GM10847 (cell line): ENCODE results near the gene KCNJ3.

Source experiments
- POLR2A ChIP-seq: IDR thresholded peaks from 2 replicates; pipeline ENCODE4 v1.6.1; 2011; ENCODE audit not compliant: insufficient read length; ENCODE audit errors: extremely low read depth

The KCNJ3 gene

DNA sequence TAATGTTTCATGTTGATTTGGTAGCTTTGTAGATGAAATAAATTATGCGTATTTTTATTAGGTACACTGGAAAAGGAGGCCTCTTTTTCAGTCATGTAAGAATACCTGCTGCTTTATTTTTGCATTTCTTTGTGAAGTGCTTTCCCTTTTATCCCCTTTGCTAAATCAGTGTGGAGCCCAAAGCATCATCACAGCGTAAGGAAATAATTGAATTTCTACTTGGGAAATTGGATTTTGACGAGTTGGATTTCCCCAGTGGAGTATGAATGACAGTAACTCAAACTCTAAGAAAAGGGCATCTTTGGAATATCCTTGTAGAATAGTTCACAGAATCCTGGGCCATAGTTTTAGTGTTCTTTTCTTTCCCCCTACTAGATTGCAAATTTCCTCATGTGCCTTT is 97.2 kb downstream of the KCNJ3 start:
- no peak for TF ChIP-seq POLR2A

- TF ChIP-seq POLR2A = no peak
These were observed 106.0 kb downstream of the KCNJ3 start for GRCh38 chr2:154804451-154804850.

DNA sequence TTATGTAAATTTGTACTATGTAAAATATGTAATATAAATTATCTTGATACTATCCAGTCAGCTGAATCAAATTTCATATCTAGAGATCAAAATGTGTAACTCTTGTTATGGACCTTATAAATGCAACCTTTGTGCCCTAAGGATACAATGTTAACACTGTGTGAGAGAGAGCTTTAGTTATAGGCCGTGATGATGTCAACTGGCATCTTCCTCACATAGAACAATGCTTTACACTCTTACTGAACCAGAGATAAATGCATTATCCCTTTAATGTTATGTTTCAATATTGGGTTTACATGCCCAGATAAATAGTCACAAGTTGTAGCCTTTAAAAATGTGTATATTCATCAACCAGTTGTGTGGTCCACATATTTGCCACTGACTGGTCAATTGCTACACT is 115.1 kb downstream of the KCNJ3 start:
- no peak for TF ChIP-seq POLR2A

GRCh38 chr2:154814856-154815255 is 116.4 kb downstream of the KCNJ3 start:
- no peak for TF ChIP-seq POLR2A

DNA sequence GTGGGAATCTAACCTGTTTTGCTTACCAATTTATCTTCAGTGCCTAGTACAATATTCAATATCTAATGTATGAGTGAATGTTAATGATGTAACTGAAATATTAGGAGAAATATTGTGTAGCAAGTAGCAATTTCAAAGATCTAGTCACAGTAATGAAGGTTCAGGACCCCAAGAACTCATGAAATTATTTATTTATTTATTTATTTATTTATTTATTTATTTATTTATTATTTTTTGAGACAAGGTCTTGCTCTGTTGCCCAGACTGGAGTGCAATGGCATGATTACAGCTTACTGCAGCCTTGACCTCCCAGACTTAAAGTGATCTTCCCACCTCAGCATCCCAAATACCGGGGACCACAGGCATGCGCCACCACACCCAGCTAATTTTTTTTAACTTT is 126.9 kb downstream of the KCNJ3 start:
- TF ChIP-seq POLR2A = no peak

DNA sequence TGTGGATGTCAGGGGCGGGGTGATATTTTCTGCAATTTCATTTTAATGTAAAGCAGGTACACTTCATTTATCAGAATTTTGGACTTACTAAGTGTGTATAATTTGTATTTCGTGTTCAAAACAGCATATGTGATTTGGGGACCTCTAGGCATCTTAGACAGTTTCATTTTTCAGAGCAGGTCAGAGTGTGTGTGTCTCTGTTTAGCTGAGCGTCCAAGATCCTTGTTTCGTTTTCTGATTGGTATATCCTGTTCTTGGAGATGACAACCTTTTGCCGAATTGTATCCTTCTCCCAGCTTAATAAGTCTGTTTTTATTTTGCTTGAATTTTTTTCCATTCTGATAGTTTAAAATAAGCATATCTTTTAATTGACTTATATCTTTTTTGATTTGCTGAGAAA is 128.3 kb downstream of the KCNJ3 start:
- TF ChIP-seq POLR2A = no peak

- TF ChIP-seq POLR2A = no peak
These were observed 128.8 kb downstream of the KCNJ3 start for GRCh38 chr2:154827286-154827685.

DNA sequence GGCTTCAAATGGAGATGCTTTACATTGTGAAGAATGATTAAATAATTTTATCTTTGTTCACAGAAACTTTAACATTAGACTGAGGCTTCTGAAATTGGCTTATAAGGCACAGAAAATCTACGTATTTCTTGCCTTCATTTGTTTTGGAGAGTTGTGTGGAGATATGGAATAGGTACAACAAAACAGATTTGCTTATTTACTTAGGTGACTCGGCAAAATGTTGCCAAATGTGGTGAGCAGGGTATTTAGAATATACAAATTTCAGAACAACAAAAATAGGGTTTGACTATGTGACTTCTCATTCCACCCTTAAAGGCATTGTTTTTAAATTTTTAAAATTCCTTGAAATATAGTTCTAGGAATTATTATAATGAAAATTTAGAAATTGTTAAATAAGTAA is 134.2 kb downstream of the KCNJ3 start:
- TF ChIP-seq POLR2A = no peak

- TF ChIP-seq POLR2A = no peak
These were observed 138.1 kb downstream of the KCNJ3 start for GRCh38 chr2:154836632-154837031.

DNA sequence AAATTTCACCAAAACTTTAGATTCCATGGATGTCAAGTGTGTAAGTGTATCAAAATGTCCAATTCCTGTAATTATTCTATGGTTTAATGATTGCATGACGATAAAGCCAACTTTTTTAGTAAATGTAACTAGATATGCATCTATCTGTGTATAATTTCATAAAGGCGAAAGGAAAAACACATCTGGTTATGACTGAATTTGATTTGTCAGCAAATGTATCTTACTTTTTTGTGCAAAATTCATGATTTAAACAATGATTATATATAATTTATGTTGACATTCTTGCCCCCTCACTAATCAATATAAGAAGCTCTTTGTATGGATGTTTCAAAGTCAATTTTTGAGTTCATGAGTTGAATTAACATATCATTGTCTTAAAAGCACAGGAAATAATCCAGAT is 138.5 kb downstream of the KCNJ3 start:
- TF ChIP-seq POLR2A = no peak

DNA sequence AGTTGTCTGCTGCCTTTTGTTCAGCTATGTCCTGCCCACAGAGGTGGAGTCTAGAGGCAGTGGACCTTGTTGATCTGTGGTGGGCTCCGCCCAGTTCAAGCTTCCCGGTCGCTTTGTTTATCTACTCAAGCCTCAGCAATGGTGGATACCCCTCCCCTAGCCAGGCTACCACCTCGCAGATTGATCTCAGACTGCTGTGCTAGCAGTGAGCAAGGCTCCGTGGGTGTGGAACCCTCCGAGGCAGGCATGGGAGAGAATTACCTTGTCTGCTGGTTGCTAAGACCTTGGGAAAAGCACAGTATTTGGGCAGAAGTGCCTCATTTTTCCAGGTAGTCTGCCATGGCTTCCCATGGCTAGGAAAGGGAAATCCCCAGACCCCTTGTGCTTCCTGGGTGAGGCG is 146.0 kb downstream of the KCNJ3 start:
- no peak for TF ChIP-seq POLR2A

- TF ChIP-seq POLR2A = no peak
These were observed 148.3 kb downstream of the KCNJ3 start for GRCh38 chr2:154846842-154847241.

DNA sequence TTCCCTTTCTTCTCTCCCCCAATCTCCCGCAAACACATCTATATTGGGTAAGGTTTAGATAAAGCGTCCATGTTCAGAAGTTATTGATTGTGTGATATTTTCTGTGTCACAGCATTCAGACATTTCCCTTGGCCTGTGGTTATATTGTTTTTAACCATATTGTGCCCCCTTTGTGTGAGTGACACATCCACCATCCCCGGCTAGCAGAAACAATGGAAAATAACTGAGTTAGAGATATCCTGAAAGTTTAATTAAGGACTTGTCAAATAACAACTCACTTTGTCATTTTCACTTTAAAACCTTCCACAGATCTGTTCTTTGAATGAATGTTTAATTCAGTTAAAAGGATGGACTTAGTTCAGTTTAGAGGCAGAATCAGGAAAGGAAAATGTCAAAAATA is 151.0 kb downstream of the KCNJ3 start:
- no peak for TF ChIP-seq POLR2A

DNA sequence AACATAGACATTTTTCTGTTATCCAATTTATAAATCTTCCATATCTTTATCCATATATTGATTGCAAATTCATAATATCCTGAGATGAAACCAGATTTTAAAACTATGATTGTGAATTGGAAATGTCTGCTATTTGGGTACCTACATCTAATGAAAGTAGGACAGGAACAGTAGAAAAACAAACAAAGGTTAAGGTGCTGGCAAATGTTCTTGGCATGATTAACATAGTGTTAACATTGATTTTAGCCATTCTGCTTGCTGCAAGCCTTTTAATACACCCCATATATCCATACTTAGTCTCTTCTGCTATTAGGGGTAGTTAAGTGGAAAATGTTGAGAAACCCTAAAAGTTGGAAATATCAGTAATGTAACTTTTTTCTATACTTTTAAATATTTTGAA is 152.0 kb downstream of the KCNJ3 start:
- TF ChIP-seq POLR2A = no peak

DNA sequence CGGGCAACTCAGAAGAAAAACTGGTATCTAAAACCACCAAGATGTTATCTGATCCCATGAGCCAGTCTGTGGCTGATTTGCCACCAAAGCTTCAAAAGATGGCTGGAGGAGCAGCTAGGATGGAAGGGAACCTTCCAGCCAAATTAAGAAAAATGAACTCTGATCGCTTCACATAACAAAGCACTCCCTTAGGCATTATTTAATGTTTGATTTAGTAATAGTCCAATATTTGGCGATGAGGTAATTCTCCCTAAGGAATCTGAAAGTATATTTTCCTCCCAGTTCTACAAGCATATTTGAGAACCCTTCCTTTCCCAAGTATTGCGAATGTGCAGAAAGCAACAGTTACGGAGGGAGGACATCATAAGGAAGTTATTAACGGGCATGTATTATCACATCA is 156.6 kb downstream of the KCNJ3 start:
- no peak for TF ChIP-seq POLR2A

DNA sequence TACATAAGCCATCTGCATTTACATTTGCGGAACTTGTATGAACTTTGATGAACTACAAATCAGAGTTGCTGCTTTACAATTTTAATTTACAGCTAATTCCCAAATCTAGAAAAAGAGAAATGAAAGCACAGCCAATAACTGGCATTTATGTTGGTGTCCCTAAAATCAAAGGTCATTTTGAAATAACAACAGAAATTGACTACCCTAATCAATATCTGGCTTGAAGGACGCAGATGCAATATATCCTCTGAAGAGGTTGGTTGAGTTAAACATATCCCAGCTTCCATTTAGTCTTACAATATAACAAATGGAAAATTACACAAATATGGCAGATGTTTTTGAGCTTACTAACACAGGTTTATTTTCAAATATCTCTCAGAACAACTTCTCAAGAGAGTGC is 177.5 kb downstream of the KCNJ3 start:
- no peak for TF ChIP-seq POLR2A

GRCh38 chr2:154882725-154883124 is 184.2 kb downstream of the KCNJ3 start:
- no peak for TF ChIP-seq POLR2A

DNA sequence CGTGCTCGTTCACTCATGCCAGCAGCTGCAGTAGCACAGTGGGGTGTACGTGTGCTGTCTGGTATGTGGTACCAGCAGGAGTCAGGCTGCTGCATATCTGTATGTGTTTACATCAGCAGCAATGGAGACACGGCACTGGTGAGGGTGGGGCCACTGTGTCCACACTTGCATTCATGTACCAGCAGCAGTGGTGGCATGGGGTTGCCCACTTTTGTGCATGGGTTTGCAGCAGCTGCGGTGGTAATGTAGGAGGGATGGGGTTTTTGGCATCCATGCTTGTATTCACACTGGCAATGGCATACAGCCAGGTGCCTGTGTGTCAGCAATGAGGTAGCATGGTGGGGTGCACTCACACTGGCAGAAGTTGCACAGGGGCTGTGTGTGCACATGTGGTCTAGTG is 187.8 kb downstream of the KCNJ3 start:
- TF ChIP-seq POLR2A = no peak
